PC-9 (cell line): ENCODE data around the gene MLH1.
"Not testable (repeated sequence)": the region's sequence is repeated elsewhere in the genome, so short reads cannot be mapped to it uniquely, and the experiment has no call there.

Experiments used
- CTCF ChIP-seq: fragments of 200-600 bp; sonication (generic); conservative IDR thresholded peaks from 2 replicates; pipeline ENCODE4 v1.6.1; 2017; ENCODE audit warnings: mixed run types, antibody characterized with exemption, mild to moderate bottlenecking, moderate library complexity
- EZH2 ChIP-seq: fragments of 200-600 bp; sonication (generic); IDR thresholded peaks from 2 replicates; pipeline ENCODE4 v1.8.0; 2017; ENCODE audit warnings: antibody characterized with exemption, low read depth

DNA sequence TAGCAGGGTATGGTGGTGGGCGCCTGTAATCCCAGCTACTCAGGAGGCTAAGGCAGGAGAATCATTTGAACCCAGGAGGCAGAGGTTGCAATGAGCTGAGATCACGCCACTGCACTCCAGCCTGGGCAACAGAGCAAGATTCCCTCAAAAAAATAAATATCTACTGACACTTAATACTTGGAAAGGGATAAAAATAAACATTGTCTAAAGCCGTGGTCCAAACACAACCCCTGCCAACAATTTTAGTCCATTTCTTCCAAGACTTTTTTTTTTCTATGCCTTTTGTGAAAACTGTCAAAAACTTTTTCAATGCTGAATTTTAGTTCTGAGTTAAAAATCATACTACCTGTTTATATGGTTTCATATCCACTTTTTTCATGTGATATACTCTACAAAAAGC is 49.4 kb downstream of the MLH1 start:
- not testable (repeated sequence) for TF ChIP-seq CTCF, EZH2
